C4-2B (cell line): ENCODE data around the gene KAT6B.

Experiments
- ZFX ChIP-seq: fragments of 450-650 bp; IDR thresholded peaks from 2 replicates; pipeline ENCODE4 v1.6.1; 2017
- TF ChIP-seq, protein P1 (sequence below): fragments of 450-650 bp; conservative IDR thresholded peaks from 2 replicates; pipeline ENCODE4 v1.5.1; 2017; ENCODE audit warnings: mild to moderate bottlenecking

DNA sequence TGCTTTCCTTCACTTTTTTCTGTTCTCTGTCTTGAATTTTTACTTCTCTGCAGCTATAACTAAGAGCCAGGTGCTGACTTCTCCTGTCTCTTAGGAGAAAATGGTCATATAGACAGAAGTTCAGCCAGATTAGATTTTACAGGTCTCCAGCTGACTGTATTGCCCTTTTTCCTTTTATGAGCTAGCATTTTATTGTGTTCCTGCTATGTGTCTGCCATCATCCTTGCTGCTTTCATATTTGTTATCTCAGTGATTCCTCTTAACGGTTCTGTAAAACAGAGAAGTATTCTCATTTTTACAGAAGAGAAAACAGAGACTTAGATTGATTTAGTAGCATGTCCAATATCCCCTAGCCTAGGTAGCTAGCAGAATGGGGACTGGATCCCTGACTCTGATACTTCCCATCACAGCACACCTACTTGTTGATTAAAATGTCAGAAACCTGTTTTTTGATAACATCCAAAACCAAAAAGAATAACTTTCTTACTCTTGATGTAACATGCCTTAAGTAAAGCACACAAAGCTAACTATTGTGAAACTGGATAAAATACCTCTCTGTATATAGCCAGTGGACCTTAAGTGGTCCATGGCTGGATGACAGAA is 5.2 kb downstream of the KAT6B start:
- TF ChIP-seq ZFX = no peak
- TF ChIP-seq, protein P1, sequence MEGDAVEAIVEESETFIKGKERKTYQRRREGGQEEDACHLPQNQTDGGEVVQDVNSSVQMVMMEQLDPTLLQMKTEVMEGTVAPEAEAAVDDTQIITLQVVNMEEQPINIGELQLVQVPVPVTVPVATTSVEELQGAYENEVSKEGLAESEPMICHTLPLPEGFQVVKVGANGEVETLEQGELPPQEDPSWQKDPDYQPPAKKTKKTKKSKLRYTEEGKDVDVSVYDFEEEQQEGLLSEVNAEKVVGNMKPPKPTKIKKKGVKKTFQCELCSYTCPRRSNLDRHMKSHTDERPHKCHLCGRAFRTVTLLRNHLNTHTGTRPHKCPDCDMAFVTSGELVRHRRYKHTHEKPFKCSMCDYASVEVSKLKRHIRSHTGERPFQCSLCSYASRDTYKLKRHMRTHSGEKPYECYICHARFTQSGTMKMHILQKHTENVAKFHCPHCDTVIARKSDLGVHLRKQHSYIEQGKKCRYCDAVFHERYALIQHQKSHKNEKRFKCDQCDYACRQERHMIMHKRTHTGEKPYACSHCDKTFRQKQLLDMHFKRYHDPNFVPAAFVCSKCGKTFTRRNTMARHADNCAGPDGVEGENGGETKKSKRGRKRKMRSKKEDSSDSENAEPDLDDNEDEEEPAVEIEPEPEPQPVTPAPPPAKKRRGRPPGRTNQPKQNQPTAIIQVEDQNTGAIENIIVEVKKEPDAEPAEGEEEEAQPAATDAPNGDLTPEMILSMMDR = no peak
